ENCODE data around the gene TXNRD1.
"Not testable (repeated sequence)": the region's sequence is repeated elsewhere in the genome, so short reads cannot be mapped to it uniquely, and the experiment has no call there.

Gene TXNRD1

GRCh38 chr12:104212516-104212915 is 3.1 kb upstream of the TXNRD1 start:
- Histone ChIP-seq H3K27ac (ENCODE audit: low read depth, low read length) (no peak overlapping the region), H4K8ac (ENCODE audit: low read depth, low read length) (no peak overlapping the region), H3K9ac (ENCODE audit: low read length) (no peak overlapping the region), H3K18ac (ENCODE audit: low read length) (no peak overlapping the region), H3K56ac (ENCODE audit: low read length) (no peak overlapping the region), H4K5ac (ENCODE audit: low read length) (no peak overlapping the region), H3K4ac (ENCODE audit: low read depth, low read length) (no peak overlapping the region), H3K79me2 (ENCODE audit: control insufficient read depth, insufficient read depth, low read length) (no peaks in the 10 kb centered on the region), H3K4me1 (ENCODE audit: control insufficient read depth, low read depth, low read length) (no peaks in the 10 kb centered on the region), H2AK5ac (ENCODE audit: low read length) (no peak overlapping the region), H3K79me1 (ENCODE audit: low read length) (no peaks in the 10 kb centered on the region), H3K27me3 (ENCODE audit: insufficient read depth, low read length, poor library complexity) (peaks cover 7% of the 10 kb centered on the region), H2BK15ac (replicated peaks; ENCODE audit: low read depth) (no peak overlapping the region), H3K4me3 (ENCODE audit: low read length) (no peak overlapping the region), H2BK120ac (ENCODE audit: low read depth, low read length) (no peak overlapping the region), H3K23ac (ENCODE audit: low read length) (no peak overlapping the region), H3K36me3 (ENCODE audit: control insufficient read depth, insufficient read depth, low read length) (no peaks in the 10 kb centered on the region), H2BK5ac (ENCODE audit: low read length) (no peak overlapping the region), H3K4me2 (ENCODE audit: low read length) (no peak overlapping the region)
- DNase-seq = no peak
- WGBS (ENCODE audit: extremely low coverage, insufficient coverage, low lambda C conversion rate) = no CpG with 5 or more reads among the region's 4 CpGs

GRCh38 chr12:104213952-104214351 is 1.6 kb upstream of the TXNRD1 start:
- no peak overlapping the region for H2AK5ac ChIP-seq (ENCODE audit: low read length)

GRCh38 chr12:104216521-104216924 is 944 bp downstream of the TXNRD1 start:
- Histone ChIP-seq H4K5ac (ENCODE audit: low read length) (no peak overlapping the region), H3K79me2 (ENCODE audit: control insufficient read depth, insufficient read depth, low read length) (no peaks in the 10 kb centered on the region), H3K18ac (ENCODE audit: low read length) (no peak overlapping the region), H2BK120ac (ENCODE audit: low read depth, low read length) (no peak overlapping the region), H2AK5ac (ENCODE audit: low read length) (no peak overlapping the region), H3K27ac (ENCODE audit: low read depth, low read length) (no peak overlapping the region), H2BK15ac (replicated peaks; ENCODE audit: low read depth) (no peak overlapping the region), H3K4me2 (ENCODE audit: low read length) (no peak overlapping the region), H3K56ac (ENCODE audit: low read length) (peak overlapping the region; percentile 94), H3K23ac (ENCODE audit: low read length) (no peak overlapping the region), H3K4me1 (ENCODE audit: control insufficient read depth, low read depth, low read length) (no peaks in the 10 kb centered on the region), H3K27me3 (ENCODE audit: insufficient read depth, low read length, poor library complexity) (peaks cover 7% of the 10 kb centered on the region), H4K8ac (ENCODE audit: low read depth, low read length) (no peak overlapping the region), H3K4ac (ENCODE audit: low read depth, low read length) (no peak overlapping the region), H3K4me3 (ENCODE audit: low read length) (no peak overlapping the region), H2BK5ac (ENCODE audit: low read length) (no peak overlapping the region), H3K79me1 (ENCODE audit: low read length) (no peaks in the 10 kb centered on the region), H3K36me3 (ENCODE audit: control insufficient read depth, insufficient read depth, low read length) (no peaks in the 10 kb centered on the region), H3K9ac (ENCODE audit: low read length) (no peak overlapping the region)
- no CpG with 5 or more reads among the region's 1 CpG for WGBS (ENCODE audit: extremely low coverage, insufficient coverage, low lambda C conversion rate)
- DNase-seq = no peak

More at GRCh38 chr12:104213952-104214351, 1.6 kb upstream of the TXNRD1 start:
- Histone ChIP-seq H3K23ac (ENCODE audit: low read length) (no peak overlapping the region), H3K56ac (ENCODE audit: low read length) (no peak overlapping the region), H3K27ac (ENCODE audit: low read depth, low read length) (no peak overlapping the region), H3K36me3 (ENCODE audit: control insufficient read depth, insufficient read depth, low read length) (no peaks in the 10 kb centered on the region), H2BK120ac (ENCODE audit: low read depth, low read length) (no peak overlapping the region), H3K79me1 (ENCODE audit: low read length) (no peaks in the 10 kb centered on the region), H2BK15ac (replicated peaks; ENCODE audit: low read depth) (no peak overlapping the region), H3K18ac (ENCODE audit: low read length) (no peak overlapping the region), H2BK5ac (ENCODE audit: low read length) (no peak overlapping the region), H3K4me3 (ENCODE audit: low read length) (no peak overlapping the region), H3K27me3 (ENCODE audit: insufficient read depth, low read length, poor library complexity) (peaks cover 7% of the 10 kb centered on the region), H3K4me2 (ENCODE audit: low read length) (no peak overlapping the region), H4K8ac (ENCODE audit: low read depth, low read length) (no peak overlapping the region), H3K4ac (ENCODE audit: low read depth, low read length) (no peak overlapping the region), H3K79me2 (ENCODE audit: control insufficient read depth, insufficient read depth, low read length) (no peaks in the 10 kb centered on the region), H3K9ac (ENCODE audit: low read length) (no peak overlapping the region), H4K5ac (ENCODE audit: low read length) (no peak overlapping the region), H3K4me1 (ENCODE audit: control insufficient read depth, low read depth, low read length) (no peaks in the 10 kb centered on the region)
- no CpG with 5 or more reads among the region's 2 CpGs for WGBS (ENCODE audit: extremely low coverage, insufficient coverage, low lambda C conversion rate)
- no peak for DNase-seq

- H3K79me2 ChIP-seq (ENCODE audit: control insufficient read depth, insufficient read depth, low read length); H3K18ac ChIP-seq (ENCODE audit: low read length); H4K5ac ChIP-seq (ENCODE audit: low read length); H4K8ac ChIP-seq (ENCODE audit: low read depth, low read length); H3K4me1 ChIP-seq (ENCODE audit: control insufficient read depth, low read depth, low read length); H3K4ac ChIP-seq (ENCODE audit: low read depth, low read length); H3K27me3 ChIP-seq (ENCODE audit: insufficient read depth, low read length, poor library complexity); H2BK5ac ChIP-seq (ENCODE audit: low read length); H2AK5ac ChIP-seq (ENCODE audit: low read length); H3K9ac ChIP-seq (ENCODE audit: low read length); H3K79me1 ChIP-seq (ENCODE audit: low read length); H3K36me3 ChIP-seq (ENCODE audit: control insufficient read depth, insufficient read depth, low read length); H3K4me3 ChIP-seq (ENCODE audit: low read length); DNase-seq; H3K27ac ChIP-seq (ENCODE audit: low read depth, low read length); H2BK15ac ChIP-seq (replicated peaks; ENCODE audit: low read depth); H3K23ac ChIP-seq (ENCODE audit: low read length); H3K4me2 ChIP-seq (ENCODE audit: low read length); H3K56ac ChIP-seq (ENCODE audit: low read length); H2BK120ac ChIP-seq (ENCODE audit: low read depth, low read length): not testable (repeated sequence)
- no CpG with 5 or more reads among the region's 2 CpGs for WGBS (ENCODE audit: extremely low coverage, insufficient coverage, low lambda C conversion rate)
Observed at GRCh38 chr12:104218506-104218905, 2.9 kb downstream of the TXNRD1 start.

- Histone ChIP-seq H3K4me1 (ENCODE audit: control insufficient read depth, low read depth, low read length) (no peaks in the 10 kb centered on the region), H2BK15ac (replicated peaks; ENCODE audit: low read depth) (no peak overlapping the region), H3K27me3 (ENCODE audit: insufficient read depth, low read length, poor library complexity) (peaks cover 7% of the 10 kb centered on the region), H4K8ac (ENCODE audit: low read depth, low read length) (no peak overlapping the region), H3K27ac (ENCODE audit: low read depth, low read length) (no peak overlapping the region), H3K23ac (ENCODE audit: low read length) (no peak overlapping the region), H3K56ac (ENCODE audit: low read length) (no peak overlapping the region), H3K79me1 (ENCODE audit: low read length) (no peaks in the 10 kb centered on the region), H3K4ac (ENCODE audit: low read depth, low read length) (no peak overlapping the region), H3K79me2 (ENCODE audit: control insufficient read depth, insufficient read depth, low read length) (no peaks in the 10 kb centered on the region), H2AK5ac (ENCODE audit: low read length) (no peak overlapping the region), H3K18ac (ENCODE audit: low read length) (peak overlapping the region; percentile 47), H3K4me3 (ENCODE audit: low read length) (no peak overlapping the region), H3K36me3 (ENCODE audit: control insufficient read depth, insufficient read depth, low read length) (no peaks in the 10 kb centered on the region), H2BK5ac (ENCODE audit: low read length) (no peak overlapping the region), H4K5ac (ENCODE audit: low read length) (no peak overlapping the region), H2BK120ac (ENCODE audit: low read depth, low read length) (no peak overlapping the region), H3K4me2 (ENCODE audit: low read length) (no peak overlapping the region), H3K9ac (ENCODE audit: low read length) (no peak overlapping the region)
- DNase-seq = no peak
- no CpG with 5 or more reads among the region's 1 CpG for WGBS (ENCODE audit: extremely low coverage, insufficient coverage, low lambda C conversion rate)
Observed at GRCh38 chr12:104218935-104219334, 3.4 kb downstream of the TXNRD1 start.

- Histone ChIP-seq H3K27me3 (ENCODE audit: insufficient read depth, low read length, poor library complexity) (peaks cover 7% of the 10 kb centered on the region), H3K36me3 (ENCODE audit: control insufficient read depth, insufficient read depth, low read length) (no peaks in the 10 kb centered on the region), H3K56ac (ENCODE audit: low read length) (no peak overlapping the region), H3K79me1 (ENCODE audit: low read length) (no peaks in the 10 kb centered on the region), H3K27ac (ENCODE audit: low read depth, low read length) (no peak overlapping the region), H2BK5ac (ENCODE audit: low read length) (no peak overlapping the region), H3K4ac (ENCODE audit: low read depth, low read length) (no peak overlapping the region), H2BK15ac (replicated peaks; ENCODE audit: low read depth) (no peak overlapping the region), H3K9ac (ENCODE audit: low read length) (no peak overlapping the region), H3K79me2 (ENCODE audit: control insufficient read depth, insufficient read depth, low read length) (no peaks in the 10 kb centered on the region), H4K8ac (ENCODE audit: low read depth, low read length) (no peak overlapping the region), H2BK120ac (ENCODE audit: low read depth, low read length) (no peak overlapping the region), H3K18ac (ENCODE audit: low read length) (no peak overlapping the region), H3K4me2 (ENCODE audit: low read length) (no peak overlapping the region), H4K5ac (ENCODE audit: low read length) (no peak overlapping the region), H2AK5ac (ENCODE audit: low read length) (no peak overlapping the region), H3K23ac (ENCODE audit: low read length) (no peak overlapping the region), H3K4me1 (ENCODE audit: control insufficient read depth, low read depth, low read length) (no peaks in the 10 kb centered on the region), H3K4me3 (ENCODE audit: low read length) (no peak overlapping the region)
- peak; percentile 35 for DNase-seq
- no CpG with 5 or more reads among the region's 4 CpGs for WGBS (ENCODE audit: extremely low coverage, insufficient coverage, low lambda C conversion rate)
Observed at GRCh38 chr12:104219361-104219892, 3.8 kb downstream of the TXNRD1 start.
